B cell (primary cell): ENCODE data around the gene KRTAP2-4. TPM values are rescaled to one million over a fixed set of nuclear protein-coding genes. Genes with fewer than 3 reads are reported as not detected.

ENCODE experiments used
- ATAC-seq: fragments of 200-7000 bp; cut with Tn5 transposase; one replicate; pipeline ENCODE4 v1.10.0; 2021; ENCODE audit warnings: low read depth, mild to moderate bottlenecking, moderate number of reproducible peaks, moderate library complexity
- CTCF ChIA-PET: fragments of 350-600 bp; sonication (Branson Sonifier 250); formaldehyde crosslinking; loops from one replicate; lab custom pipeline; 2021; ENCODE audit warnings: antibody characterized with exemption, inconsistent platforms; lab: Charles Lee
- POLR2A ChIA-PET: fragments of 350-600 bp; sonication (Branson Sonifier 250); formaldehyde crosslinking; loops from one replicate; lab custom pipeline; 2021; ENCODE audit warnings: antibody characterized with exemption; lab: Charles Lee
- DNase-seq: peaks from one replicate; pipeline ENCODE4 v3.0.0; 2013
- H2AFZ ChIP-seq: 2 replicates; pipeline ENCODE4 v1.6.1; 2012; ENCODE audit warnings: mild to moderate bottlenecking, low read depth, low read length; ENCODE audit not compliant: insufficient read depth, poor library complexity, severe bottlenecking
- H3K27ac ChIP-seq, 2 donors: 1 replicate in 1 of 2; 2 replicates in 1 of 2; pipeline ENCODE4 v1.5.1; 2012 to 2013; ENCODE audit warnings: low read length in 2 of 2, mild to moderate bottlenecking in 2 of 2, moderate library complexity in 1 of 2
- H3K27me3 ChIP-seq, 4 experiments: fragments of 200-600 bp in 1 of 4; sonication (generic) in 1 of 4; replicated peaks in 1 of 4; 1 replicate in 2 of 4; 2 replicates in 2 of 4; pipeline versions ENCODE4 v1.6.1 to v1.7.0; 2013 to 2016; ENCODE audit warnings: low read length in 3 of 4, mild to moderate bottlenecking in 2 of 4, mixed read lengths in 1 of 4, moderate library complexity in 1 of 4; ENCODE audit not compliant: insufficient read depth in 4 of 4, control insufficient read depth in 3 of 4; ENCODE audit errors: control extremely low read depth in 1 of 4
- H3K36me3 ChIP-seq, 2 experiments: replicated peaks in 1 of 2; 1 replicate in 1 of 2; 2 replicates in 1 of 2; pipeline versions ENCODE4 v1.6.1 to v1.7.1; 2013; ENCODE audit warnings: low read length in 1 of 2; ENCODE audit not compliant: insufficient read depth in 2 of 2, control insufficient read depth in 1 of 2; ENCODE audit errors: control extremely low read depth in 1 of 2, extremely low read depth in 1 of 2
- H3K4me1 ChIP-seq, 2 donors: fragments of 200-600 bp in 1 of 2; sonication (generic) in 1 of 2; 1 replicate in 1 of 2; 2 replicates in 1 of 2; pipeline versions ENCODE4 v1.5.1 to v1.6.1; 2013 to 2017; ENCODE audit warnings: low read length in 2 of 2; ENCODE audit not compliant: control insufficient read depth in 2 of 2, insufficient read depth in 2 of 2
- H3K4me2 ChIP-seq: replicated peaks from 2 replicates; pipeline ENCODE3; 2012; ENCODE audit warnings: mild to moderate bottlenecking, low read depth, low read length; ENCODE audit not compliant: poor library complexity, severe bottlenecking
- H3K4me3 ChIP-seq, 5 experiments: fragments of 200-600 bp in 1 of 5; sonication (generic) in 1 of 5; 1 replicate in 3 of 5; 2 replicates in 2 of 5; pipeline versions ENCODE4 v1.5.1 to v1.7.0; 2011 to 2016; ENCODE audit warnings: low read length in 4 of 5, mild to moderate bottlenecking in 4 of 5, low read depth in 2 of 5, control low read depth in 1 of 5, moderate library complexity in 1 of 5; ENCODE audit not compliant: insufficient read depth in 1 of 5; ENCODE audit errors: control extremely low read depth in 1 of 5, extremely low read depth in 1 of 5
- H3K79me2 ChIP-seq: fragments of 200-600 bp; sonication (generic); one replicate; pipeline ENCODE4 v1.6.0; 2016; ENCODE audit warnings: low read length; ENCODE audit not compliant: control insufficient read depth, insufficient read depth
- H3K9ac ChIP-seq: fragments of 200-600 bp; sonication (generic); 2 replicates; pipeline ENCODE4 v1.6.1; 2017; ENCODE audit warnings: mild to moderate bottlenecking, low read length, moderate library complexity
- H3K9me3 ChIP-seq, 3 donors: one replicate each; pipeline versions ENCODE4 v1.6.1 to v1.7.1; 2013; ENCODE audit warnings: low read length in 2 of 3; ENCODE audit not compliant: control insufficient read depth in 2 of 3, insufficient read depth in 1 of 3; ENCODE audit errors: control extremely low read depth in 1 of 3
- H4K20me1 ChIP-seq: 2 replicates; pipeline ENCODE4 v1.6.0; 2012; ENCODE audit warnings: mild to moderate bottlenecking, low read length; ENCODE audit not compliant: insufficient read depth, control insufficient read depth, poor library complexity, severe bottlenecking
- H3K27ac Mint-ChIP-seq: one replicate; pipeline ENCODE4 v1.8.0; 2021; ENCODE audit warnings: mixed read lengths
- H3K27me3 Mint-ChIP-seq: one replicate; pipeline ENCODE4 v1.8.0; 2021; ENCODE audit warnings: mixed read lengths
- H3K4me1 Mint-ChIP-seq: one replicate; pipeline ENCODE4 v1.8.0; 2021; ENCODE audit warnings: mixed read lengths
- H3K4me3 Mint-ChIP-seq: one replicate; pipeline ENCODE4 v1.8.0; 2021; ENCODE audit warnings: mixed read lengths
- H3K9me3 Mint-ChIP-seq: one replicate; pipeline ENCODE4 v1.8.0; 2022; ENCODE audit warnings: mixed read lengths; ENCODE audit not compliant: insufficient read depth
- CTCF ChIP-seq: fragments of 200-600 bp; IDR thresholded peaks from one replicate; pipeline ENCODE4 v1.8.0; 2022; ENCODE audit warnings: antibody characterized with exemption, mild to moderate bottlenecking
- EZH2 ChIP-seq: IDR thresholded peaks from 2 replicates; pipeline ENCODE4 v1.6.1; 2012; ENCODE audit warnings: borderline replicate concordance, low read depth, mild to moderate bottlenecking, moderate library complexity, low read length; ENCODE audit not compliant: insufficient read depth, poor library complexity, severe bottlenecking
- WGBS: methylation state at CpG from one replicate; pipeline ENCODE4 v1.1.5; 2013; ENCODE audit warnings: missing lambda C conversion rate; ENCODE audit not compliant: insufficient coverage; 5-methylcytosine and 5-hydroxymethylcytosine counted together
- intact Hi-C: fragments of 100-400 bp; cut with micrococcal nuclease; formaldehyde crosslinking; loops from one replicate; pipeline ENCODE4 v1.10.0; 2022
- polyA plus RNA-seq: library from polyadenylated mRNA; depleted of rRNA; stranded (reverse); fragments of >200 nt; gene quantifications from 2 replicates; pipeline ENCODE4 v1.2.3, GENCODE V29; 2012
- total RNA-seq, 2 donors: library from RNA; stranded (reverse); fragments of 120-200 nt in 1 of 2; gene quantifications; 1 replicate in 1 of 2; 2 replicates in 1 of 2; pipeline versions ENCODE4 v1.2.3 to v1.2.4, GENCODE V29; 2013 to 2022

KRTAP2-4 gene
- total and polyA plus RNA-seq, 2 donors (not counting 1 experiment from before 2014, with no cell fraction given), result not detected

- Histone ChIP-seq H3K4me2 (no peak overlapping the region), H3K27ac (no peak overlapping the region), H3K27me3 (peaks cover 0 to 6% (median 2%) of the 10 kb centered on the region in 4 experiments), H3K9me3 (no peaks in the 10 kb centered on the region), H3K36me3 (no peaks in the 10 kb centered on the region), H3K4me3 (no peak overlapping the region), H3K4me1 (no peaks in the 10 kb centered on the region), H3K9ac (no peak overlapping the region), H4K20me1 (no peaks in the 10 kb centered on the region), H2AFZ (no peak overlapping the region), H3K79me2 (no peaks in the 10 kb centered on the region)
- no peak overlapping the region for H3K4me3 Mint-ChIP-seq
- H3K9me3 Mint-ChIP-seq, result no peaks in the 10 kb centered on the region
- WGBS, result no CpG with 5 or more reads among the region's 1 CpG
- TF ChIP-seq EZH2 (no peak), CTCF (no peak)
- H3K27me3 Mint-ChIP-seq, result peaks cover 31% of the 10 kb centered on the region
- H3K4me1 Mint-ChIP-seq, result no peaks in the 10 kb centered on the region
- CTCF ChIA-PET, result no interaction called here
- ATAC-seq (no peak), DNase-seq (no peak)
- POLR2A ChIA-PET, result no interaction called here
- H3K27ac Mint-ChIP-seq, result no peak overlapping the region
- intact Hi-C loops, result no loop called here
Observed at GRCh38 chr17:41064301-41064700, 1.4 kb downstream of the KRTAP2-4 start.

GRCh38 chr17:41063449-41063848 is 2.2 kb downstream of the KRTAP2-4 start:
- Histone ChIP-seq H3K4me2 (no peak overlapping the region), H3K36me3 (no peaks in the 10 kb centered on the region), H3K27me3 (peaks cover 0 to 6% (median 2%) of the 10 kb centered on the region in 4 experiments), H3K4me1 (no peaks in the 10 kb centered on the region), H4K20me1 (no peaks in the 10 kb centered on the region), H3K9ac (no peak overlapping the region), H3K4me3 (no peak overlapping the region), H3K9me3 (no peaks in the 10 kb centered on the region), H2AFZ (no peak overlapping the region), H3K27ac (no peak overlapping the region), H3K79me2 (no peaks in the 10 kb centered on the region)
- ChIA-PET CTCF (no interaction called here), POLR2A (no interaction called here)
- no peak for DNase-seq
- no peaks in the 10 kb centered on the region for H3K4me1 Mint-ChIP-seq
- intact Hi-C loops, result no loop called here
- WGBS, result no CpG with 5 or more reads among the region's 4 CpGs
- H3K27me3 Mint-ChIP-seq, result peaks cover 37% of the 10 kb centered on the region
- TF ChIP-seq EZH2 (no peak), CTCF (no peak)
- H3K27ac Mint-ChIP-seq, result no peak overlapping the region
- H3K9me3 Mint-ChIP-seq, result no peaks in the 10 kb centered on the region
- no peak overlapping the region for H3K4me3 Mint-ChIP-seq
- no peak for ATAC-seq
